ENCODE results near the gene LARP1. TPM values are rescaled to one million over a fixed set of nuclear protein-coding genes. Genes with fewer than 3 reads are reported as not detected.
A peak's percentile ranks its signal among the peaks of the same experiment; 100 is the strongest.

The LARP1 gene
- total and polyA plus RNA-seq, 9 of the 15 experiments (the other 6 are each of a cell fraction or from before 2014, with no cell fraction given): 22.6 to 300 (median 92.0) TPM

- TF ChIP-seq ETV1 (tag; conservative IDR thresholded peaks at IDR 0.05; ENCODE audit: low read depth) (no peak), CHD7 (IDR thresholded peaks at IDR 0.05; ENCODE audit: low read depth, low read length) (no peak), ZNF668 (CRISPR knock-in tag; IDR thresholded peaks at IDR 0.05) (no peak), TAL1 (IDR thresholded peaks at IDR 0.05) (peak; percentile 58), PCBP2 (IDR thresholded peaks at IDR 0.05; ENCODE audit: low read depth, low read length, poor library complexity, severe bottlenecking) (no peak), HNRNPUL1 (IDR thresholded peaks at IDR 0.05; ENCODE audit: low read length) (no peak), NFE2 (IDR thresholded peaks at IDR 0.05; ENCODE audit: low read depth) (peak; percentile 82), FIP1L1 (IDR thresholded peaks at IDR 0.05; ENCODE audit: low read depth, low read length, poor library complexity, severe bottlenecking) (no peak), SFPQ (IDR thresholded peaks at IDR 0.05; ENCODE audit: low read depth, low read length) (no peak), DPF2 (IDR thresholded peaks at IDR 0.05) (peak; percentile 88), IRF2 (CRISPR knock-in tag; IDR thresholded peaks at IDR 0.05) (no peak), SMARCE1 (IDR thresholded peaks at IDR 0.05) (peak; percentile 81; the same call in 1 of the 2 replicates), ZNF780A (CRISPR knock-in tag; IDR thresholded peaks at IDR 0.05) (no peak), ZKSCAN8 (CRISPR knock-in tag; IDR thresholded peaks at IDR 0.05) (no peak), ZFP36 (IDR thresholded peaks at IDR 0.05; ENCODE audit: low read depth, low read length, partially characterized antibody) (no peak), ZNF134 (CRISPR knock-in tag; conservative IDR thresholded peaks at IDR 0.05) (no peak)
These were observed 31.3 kb upstream of the LARP1 start (continued) for GRCh38 chr5:154723740-154724505.
